Measurements from ENCODE around the gene ADAMTS2. TPM values are rescaled to one million over a fixed set of nuclear protein-coding genes. Genes with fewer than 3 reads are reported as not detected.
A peak's percentile ranks its signal among the peaks of the same experiment; 100 is the strongest.

ADAMTS2 gene
- total and polyA plus RNA-seq, 2 of the 8 experiments (the other 6 are each of a cell fraction or from before 2014, with no cell fraction given): 6.6 to 7.3 TPM

GRCh38 chr5:179327021-179327735 lies 18.1 kb downstream of the ADAMTS2 start:
- H3K4me3 ChIP-seq (ENCODE audit: extremely low read depth in 1 of 4, insufficient read depth in 2 of 4, low read depth in 3 of 4, low read length in 4 of 4): peak overlapping the region in 3 of 4 experiments; percentile 38 to 64 (median 38); a peak in 4 of 8 replicates
- CTCF ChIA-PET (ENCODE audit: partially characterized antibody): interaction anchor here (2.7 kb wide), 1 partner anchor 167 kb away, joined by 8 read pairs; no protein-coding TSS in a partner anchor
- H3K18ac ChIP-seq (ENCODE audit: extremely low read depth, low read length): 0 out of 2 replicates have a peak overlapping the region, but pooled peaks have one; percentile 38
- peaks cover 2% of the 10 kb centered on the region; the same call in 1 of the 2 replicates for H3K23me2 ChIP-seq (ENCODE audit: low read depth, low read length)
- no peak overlapping the region for H2BK120ac ChIP-seq (replicated peaks; ENCODE audit: low read depth, low read length)
- no peak overlapping the region for H4K8ac ChIP-seq (ENCODE audit: extremely low read depth, insufficient read depth, low read length)
- H2BK15ac ChIP-seq (ENCODE audit: low read length): peak overlapping the region; percentile 14; the same call in 1 of the 2 replicates
- no peak overlapping the region for H3K14ac ChIP-seq (ENCODE audit: insufficient read length)
- 85% methylated on average over 15 of the region's 15 CpGs; no CpG with 5 or more reads in 1 of the 2 experiments for WGBS, 2 experiments (ENCODE audit: extremely low coverage in 1 of 2, insufficient coverage in 1 of 2, insufficient read length in 1 of 2, insufficient replicate concordance in 2 of 2, low coverage in 1 of 2, low lambda C conversion rate in 2 of 2, missing lambda C conversion rate in 1 of 2)
- H3K27me3 ChIP-seq (replicated peaks in 1 of 4; ENCODE audit: control insufficient read depth in 3 of 4, extremely low read depth in 1 of 4, insufficient read depth in 3 of 4, low read length in 3 of 4): peaks cover 0 to 12% (median 8%) of the 10 kb centered on the region in 4 experiments; a peak in 6 of 7 replicates
- POLR2A ChIA-PET (ENCODE audit: partially characterized antibody): interaction anchor here (1.4 kb wide), 1 partner anchor 11 kb away, joined by 3 read pairs; no protein-coding TSS in a partner anchor
- H4K20me1 ChIP-seq (replicated peaks in 1 of 2; ENCODE audit: control insufficient read depth in 1 of 2, insufficient read depth in 2 of 2, low read length in 2 of 2): no peaks in the 10 kb centered on the region
- H2BK20ac ChIP-seq (ENCODE audit: low read length): no peak overlapping the region
- H3K79me2 ChIP-seq (ENCODE audit: control insufficient read depth in 1 of 2, insufficient read depth in 2 of 2, low read length in 2 of 2): no peaks in the 10 kb centered on the region
- FAIRE-seq (no peak), DNase-seq (ENCODE audit: low read depth in 1 of 2, low spot score in 2 of 2) (no peak)
- no peak overlapping the region for H4K91ac ChIP-seq (replicated peaks; ENCODE audit: insufficient read length, low read length)
- no peaks in the 10 kb centered on the region for H3K79me1 ChIP-seq (ENCODE audit: low read depth, low read length)
- no peak overlapping the region for H3K4ac ChIP-seq (replicated peaks; ENCODE audit: insufficient read length, low read depth, low read length)
- H3K4me2 ChIP-seq (ENCODE audit: insufficient read depth in 1 of 2, low read depth in 2 of 2, low read length in 2 of 2): peak overlapping the region; percentile 76 to 97
- no peaks in the 10 kb centered on the region for H3K36me3 ChIP-seq (ENCODE audit: control insufficient read depth in 2 of 4, insufficient read depth in 4 of 4, low read length in 3 of 4)
- no peak overlapping the region for H2AFZ ChIP-seq (ENCODE audit: low read length)
- no peak overlapping the region for H4K5ac ChIP-seq (ENCODE audit: insufficient read length, low read depth, low read length)
- H3K9me3 ChIP-seq (ENCODE audit: insufficient read depth in 2 of 2, low read depth in 1 of 2, low read length in 1 of 2): no peaks in the 10 kb centered on the region
- H2BK5ac ChIP-seq (ENCODE audit: low read depth, low read length): no peak overlapping the region
- no peak overlapping the region for H3K56ac ChIP-seq (replicated peaks; ENCODE audit: insufficient read length, low read depth, low read length)
- H3K9ac ChIP-seq (replicated peaks in 1 of 4; ENCODE audit: extremely low read depth in 1 of 4, low read depth in 3 of 4, low read length in 3 of 4): no peak overlapping the region
- H3K27ac ChIP-seq (ENCODE audit: low read depth, low read length): no peak overlapping the region
- H2BK12ac ChIP-seq (ENCODE audit: low read depth, low read length): 0 out of 2 replicates have a peak overlapping the region, but pooled peaks have one; percentile 39
- H3K23ac ChIP-seq (ENCODE audit: insufficient read length): no peak overlapping the region
- H3K4me1 ChIP-seq (replicated peaks in 1 of 4; ENCODE audit: control insufficient read depth in 3 of 4, insufficient read depth in 4 of 4, low read length in 3 of 4): peaks cover 0 to 8% (median 4%) of the 10 kb centered on the region in 4 experiments; a peak in 3 of 7 replicates
- no peak overlapping the region for H2AK5ac ChIP-seq (ENCODE audit: low read depth, low read length)
- TF ChIP-seq CHD2 (IDR thresholded peaks at IDR 0.05; ENCODE audit: low read length) (no peak), EGR1 (IDR thresholded peaks at IDR 0.05; ENCODE audit: borderline replicate concordance, low read depth, low read length) (no peak), JUND (IDR thresholded peaks at IDR 0.05; ENCODE audit: low read length) (no peak), RNF2 (IDR thresholded peaks at IDR 0.05; ENCODE audit: borderline replicate concordance, low read depth, low read length, missing control alignments, poor library complexity, severe bottlenecking) (no peak), HDAC2 (IDR thresholded peaks at IDR 0.05; ENCODE audit: borderline replicate concordance in 1 of 2, low read depth in 2 of 2, low read length in 2 of 2) (no peak), RXRA (IDR thresholded peaks at IDR 0.05; ENCODE audit: insufficient read depth, low read depth, low read length) (no peak), BRCA1 (IDR thresholded peaks at IDR 0.05; ENCODE audit: low read depth, low read length) (no peak), POLR2A (IDR thresholded peaks at IDR 0.05; ENCODE audit: control extremely low read depth in 1 of 2, low read depth in 2 of 2, low read length in 2 of 2) (no peak)
